ENCODE results near the gene ZMYND15. TPM values are rescaled to one million over a fixed set of nuclear protein-coding genes. Genes with fewer than 3 reads are reported as not detected.

Gene ZMYND15
- total and polyA plus RNA-seq, 2 of the 13 experiments (the other 11 are each of a cell fraction or from before 2014, with no cell fraction given): 0.24 to 2.7 TPM

- peak; percentile 66; the same call in 1 of the 2 replicates for TF ChIP-seq ZNF580 (CRISPR knock-in tag; IDR thresholded peaks at IDR 0.05; ENCODE audit: borderline replicate concordance, low read depth)
- no peak for TF ChIP-seq ZNF142 (CRISPR knock-in tag; IDR thresholded peaks at IDR 0.05)
- no peak for TF ChIP-seq ZHX1 (CRISPR knock-in tag; IDR thresholded peaks at IDR 0.05; ENCODE audit: low read depth)
- no peak for TF ChIP-seq MAFF (IDR thresholded peaks at IDR 0.05; ENCODE audit: low read depth, low read length)
- TF ChIP-seq AHR (CRISPR knock-in tag; IDR thresholded peaks at IDR 0.05): peak; percentile 92
- TF ChIP-seq ZFP90 (CRISPR knock-in tag; IDR thresholded peaks at IDR 0.05; ENCODE audit: borderline replicate concordance): peak; percentile 81
- TF ChIP-seq ETS1 (CRISPR knock-in tag; IDR thresholded peaks at IDR 0.05): no peak
- TF ChIP-seq HBP1 (CRISPR knock-in tag; IDR thresholded peaks at IDR 0.05; ENCODE audit: low read depth): no peak
- peak; percentile 75 for TF ChIP-seq HNF4A (CRISPR knock-in tag; IDR thresholded peaks at IDR 0.05)
- no peak for TF ChIP-seq ZNF839 (CRISPR knock-in tag; IDR thresholded peaks at IDR 0.05; ENCODE audit: borderline replicate concordance)
- TF ChIP-seq ZNF335 (CRISPR knock-in tag; IDR thresholded peaks at IDR 0.05): peak; percentile 69; the same call in 1 of the 2 replicates
- no peak for TF ChIP-seq REST (IDR thresholded peaks at IDR 0.05; ENCODE audit: borderline replicate concordance in 1 of 2, low read depth in 1 of 2, low read length in 2 of 2)
Observed at GRCh38 chr17:4777969-4778760, 38.5 kb downstream of the ZMYND15 start (continued).
